DND-41 (cell line): ENCODE measurements around the gene CTAG2.

Source experiments
- CTCF ChIP-seq: IDR thresholded peaks from 2 replicates; pipeline ENCODE4 v1.5.1; 2012; ENCODE audit warnings: borderline replicate concordance, low read length, moderate library complexity, mild to moderate bottlenecking; ENCODE audit not compliant: poor library complexity, severe bottlenecking; ENCODE audit errors: extremely low read depth
- EZH2 ChIP-seq: IDR thresholded peaks from 3 replicates; pipeline ENCODE4 v1.6.1; 2012; ENCODE audit warnings: borderline replicate concordance, low read depth, mild to moderate bottlenecking, moderate library complexity, low read length, inconsistent platforms; ENCODE audit not compliant: severe bottlenecking

GRCh38 chrX:154603438-154604430 is 49.6 kb downstream of the CTAG2 start:
- TF ChIP-seq EZH2, result no peak
- TF ChIP-seq CTCF, result no peak
